NCI-H748 (cell line): ENCODE data around the gene TRPM4.
A peak's percentile ranks its signal among the peaks of the same experiment; 100 is the strongest.
"Not testable (repeated sequence)": the region's sequence is repeated elsewhere in the genome, so short reads cannot be mapped to it uniquely, and the experiment has no call there.

ENCODE experiments used
- DNase-seq: peaks from one replicate; lab custom pipeline; 2025; ENCODE audit not compliant: unreplicated experiment; lab: John Stamatoyannopoulos, UW

TRPM4 gene

DNA sequence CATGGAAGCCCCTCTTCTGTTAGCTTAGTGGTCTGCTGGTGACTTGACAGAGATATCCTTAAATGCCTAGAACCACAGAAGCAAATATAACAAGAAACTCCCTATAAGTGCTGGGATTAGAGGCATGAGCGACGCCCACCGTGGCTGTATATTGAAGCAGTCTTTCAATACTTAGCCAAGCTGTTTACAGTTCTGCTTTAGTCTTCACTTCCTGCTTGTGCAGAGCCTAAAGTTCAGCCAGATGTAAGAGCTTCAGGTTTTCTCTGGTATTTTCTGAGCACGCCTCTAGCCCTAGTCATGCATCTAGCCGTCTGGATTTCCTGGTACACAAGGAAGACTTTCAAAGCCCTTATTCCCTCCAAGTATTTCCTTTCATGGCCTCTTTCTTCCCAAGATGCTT lies 28.5 kb downstream of the TRPM4 start:
- DNase-seq, result no peak

DNA sequence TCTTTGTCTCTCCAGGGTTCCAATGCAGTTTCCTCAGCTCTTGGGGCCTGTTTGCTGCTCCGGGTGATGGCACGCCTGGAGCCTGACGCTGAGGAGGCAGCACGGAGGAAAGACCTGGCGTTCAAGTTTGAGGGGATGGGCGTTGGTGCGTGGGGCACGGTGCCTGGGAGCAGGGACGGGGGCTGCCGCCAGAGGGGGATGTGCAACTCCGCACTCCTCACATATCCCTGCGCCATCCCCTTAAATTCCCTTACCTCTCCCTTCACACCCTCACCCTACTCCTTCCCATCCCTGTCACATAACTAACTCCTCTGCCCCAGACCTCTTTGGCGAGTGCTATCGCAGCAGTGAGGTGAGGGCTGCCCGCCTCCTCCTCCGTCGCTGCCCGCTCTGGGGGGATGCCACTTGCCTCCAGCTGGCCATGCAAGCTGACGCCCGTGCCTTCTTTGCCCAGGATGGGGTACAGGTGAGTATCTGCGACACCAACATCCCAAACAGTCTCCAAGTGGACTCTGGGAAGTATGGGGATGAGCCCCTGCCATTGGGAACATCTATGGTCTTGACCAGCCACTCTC lies 31.1 kb downstream of the TRPM4 start:
- DNase-seq, result no peak

DNA sequence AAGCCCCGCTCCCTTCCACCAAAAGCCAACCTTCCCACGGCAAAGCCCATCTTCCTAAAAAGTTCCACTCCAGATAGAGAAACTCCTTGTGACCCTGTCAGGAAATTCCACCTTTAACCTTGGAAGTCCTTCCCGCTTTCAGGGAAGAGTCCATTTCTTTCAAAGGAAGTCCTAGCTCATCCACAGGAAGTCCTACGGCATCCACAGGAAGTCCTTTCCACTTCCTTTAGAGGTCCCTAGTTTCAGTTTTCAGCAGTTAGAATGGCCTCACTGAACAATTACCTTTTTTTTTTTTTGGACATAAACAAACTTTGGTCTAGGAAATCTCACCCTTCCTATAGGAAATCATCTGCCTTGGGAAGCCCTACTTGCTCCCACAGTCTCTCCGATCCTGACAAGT lies 31.7 kb downstream of the TRPM4 start:
- DNase-seq, result no peak

DNA sequence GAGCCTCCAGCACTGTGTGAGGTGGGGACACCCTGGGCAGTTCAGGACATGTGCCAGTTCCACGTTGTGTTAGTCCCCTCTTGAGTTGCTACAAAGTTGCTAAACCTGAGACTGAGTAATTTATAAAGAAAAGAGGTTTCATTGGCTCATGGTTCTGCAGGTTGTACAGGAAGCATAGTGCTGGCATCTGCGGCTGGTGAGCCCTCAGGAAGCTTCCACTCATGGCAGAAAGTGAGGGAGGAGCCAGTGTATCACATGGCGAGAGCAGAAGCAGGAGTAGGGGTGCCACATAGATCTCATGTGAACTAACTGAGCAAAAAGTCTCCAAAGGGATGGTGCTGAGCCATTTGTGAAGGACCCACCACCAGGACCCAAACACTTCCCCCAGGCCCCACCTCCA lies 33.2 kb downstream of the TRPM4 start:
- no peak for DNase-seq

DNA sequence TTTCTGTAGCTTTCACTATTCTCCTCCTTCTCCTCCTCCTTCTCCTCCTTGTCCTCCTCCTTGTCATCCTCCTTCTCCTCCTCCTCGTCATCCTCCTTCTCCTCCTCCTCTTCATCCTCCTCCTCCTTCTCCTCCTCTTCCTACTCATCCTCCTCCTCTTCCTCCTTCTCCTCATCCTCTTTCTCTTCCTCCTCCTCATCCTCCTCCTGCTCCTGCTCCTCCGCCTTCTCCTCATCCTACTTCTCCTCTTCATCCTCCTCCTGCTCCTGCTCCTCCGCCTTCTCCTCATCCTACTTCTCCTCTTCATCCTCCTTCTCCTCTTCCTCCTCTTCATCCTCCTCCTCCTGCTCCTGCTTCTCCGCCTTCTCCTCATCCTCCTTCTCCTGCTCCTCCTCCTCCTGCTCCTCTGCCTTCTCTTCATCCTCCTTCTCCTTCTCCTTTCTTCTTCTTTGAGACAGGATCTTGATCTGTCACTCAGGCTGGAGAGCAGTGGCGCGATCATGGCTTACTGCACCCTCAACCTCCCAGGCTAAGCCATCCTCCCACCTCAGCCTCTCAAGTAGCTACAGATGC lies 36.3 kb downstream of the TRPM4 start:
- no peak for DNase-seq

DNA sequence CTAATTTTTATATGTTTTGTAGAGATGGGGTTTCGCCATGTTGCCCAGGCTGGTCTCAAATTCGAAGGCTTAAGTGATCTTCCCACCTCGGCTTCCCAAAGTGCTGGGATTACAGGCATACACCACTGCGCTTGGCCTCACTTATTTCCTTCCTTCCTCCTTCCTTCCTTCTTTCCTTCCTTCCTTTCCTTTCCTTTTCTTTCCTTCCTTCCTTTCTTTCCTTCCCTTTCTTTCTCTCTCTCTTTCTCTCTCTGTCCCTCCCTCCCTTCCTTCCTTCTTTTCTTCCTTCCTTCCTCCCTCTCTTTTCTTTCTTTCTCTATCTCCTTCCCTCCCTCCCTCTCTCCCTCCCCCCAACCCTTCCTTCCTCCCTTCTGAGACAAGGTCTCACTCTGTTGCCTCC lies 36.8 kb downstream of the TRPM4 start:
- DNase-seq, result no peak

DNA sequence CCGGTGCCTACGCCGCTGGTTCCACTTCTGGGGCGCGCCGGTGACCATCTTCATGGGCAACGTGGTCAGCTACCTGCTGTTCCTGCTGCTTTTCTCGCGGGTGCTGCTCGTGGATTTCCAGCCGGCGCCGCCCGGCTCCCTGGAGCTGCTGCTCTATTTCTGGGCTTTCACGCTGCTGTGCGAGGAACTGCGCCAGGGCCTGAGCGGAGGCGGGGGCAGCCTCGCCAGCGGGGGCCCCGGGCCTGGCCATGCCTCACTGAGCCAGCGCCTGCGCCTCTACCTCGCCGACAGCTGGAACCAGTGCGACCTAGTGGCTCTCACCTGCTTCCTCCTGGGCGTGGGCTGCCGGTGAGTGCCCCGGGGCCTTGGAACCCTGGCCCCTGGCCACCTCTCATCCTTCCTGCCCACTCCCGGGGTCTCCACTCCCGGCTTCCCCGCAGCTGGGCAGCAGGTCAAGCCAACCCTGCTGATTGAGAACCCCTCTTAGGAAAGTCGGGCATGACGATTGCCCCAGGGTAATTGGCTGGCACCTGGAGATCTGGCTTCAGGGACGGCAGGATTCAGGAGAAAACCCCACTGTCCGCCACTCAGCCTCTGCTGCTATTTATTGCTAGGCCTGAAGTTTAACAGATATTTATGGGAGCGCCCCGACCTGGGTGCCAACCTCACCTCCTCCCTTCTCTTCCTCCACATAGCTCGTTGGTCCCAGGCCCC lies 39.1 kb downstream of the TRPM4 start:
- peak; percentile 40 for DNase-seq

DNA sequence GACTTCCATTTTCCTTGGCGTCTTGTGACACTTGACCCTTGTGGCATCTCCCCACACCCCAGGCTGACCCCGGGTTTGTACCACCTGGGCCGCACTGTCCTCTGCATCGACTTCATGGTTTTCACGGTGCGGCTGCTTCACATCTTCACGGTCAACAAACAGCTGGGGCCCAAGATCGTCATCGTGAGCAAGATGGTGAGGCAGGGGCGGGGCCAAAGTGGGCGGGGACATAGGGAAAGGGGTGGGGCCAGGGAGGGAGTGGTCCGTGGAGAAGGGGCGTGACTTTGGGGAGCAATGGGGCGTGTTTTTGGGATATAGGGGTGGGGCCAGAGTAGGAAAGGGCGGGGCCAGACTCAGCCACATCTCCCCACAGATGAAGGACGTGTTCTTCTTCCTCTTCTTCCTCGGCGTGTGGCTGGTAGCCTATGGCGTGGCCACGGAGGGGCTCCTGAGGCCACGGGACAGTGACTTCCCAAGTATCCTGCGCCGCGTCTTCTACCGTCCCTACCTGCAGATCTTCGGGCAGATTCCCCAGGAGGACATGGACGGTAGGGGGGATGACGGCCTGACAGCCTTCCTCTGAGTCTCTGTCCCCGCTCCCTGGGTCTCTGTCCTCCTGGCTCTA lies 42.8 kb downstream of the TRPM4 start:
- DNase-seq, result no peak

DNA sequence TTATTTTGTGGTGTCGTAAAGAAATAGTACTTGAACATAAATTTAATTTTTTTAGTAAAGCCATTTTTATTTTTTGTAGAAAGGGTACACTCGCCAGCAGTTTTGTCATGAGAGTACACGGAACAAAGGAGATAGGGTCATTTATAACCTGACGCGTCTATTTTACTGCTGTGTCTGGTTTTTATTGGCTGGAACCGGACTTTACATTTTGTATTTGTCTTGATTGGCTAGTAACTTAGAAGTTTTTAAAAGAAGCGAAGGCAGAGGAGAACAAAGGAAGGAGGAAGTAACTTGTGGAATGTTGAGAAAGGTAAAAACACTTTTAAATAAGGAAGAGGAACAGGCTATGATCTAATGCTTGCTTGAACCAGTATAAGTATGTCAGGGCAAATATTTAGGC lies 43.5 kb downstream of the TRPM4 start:
- no peak for DNase-seq

DNA sequence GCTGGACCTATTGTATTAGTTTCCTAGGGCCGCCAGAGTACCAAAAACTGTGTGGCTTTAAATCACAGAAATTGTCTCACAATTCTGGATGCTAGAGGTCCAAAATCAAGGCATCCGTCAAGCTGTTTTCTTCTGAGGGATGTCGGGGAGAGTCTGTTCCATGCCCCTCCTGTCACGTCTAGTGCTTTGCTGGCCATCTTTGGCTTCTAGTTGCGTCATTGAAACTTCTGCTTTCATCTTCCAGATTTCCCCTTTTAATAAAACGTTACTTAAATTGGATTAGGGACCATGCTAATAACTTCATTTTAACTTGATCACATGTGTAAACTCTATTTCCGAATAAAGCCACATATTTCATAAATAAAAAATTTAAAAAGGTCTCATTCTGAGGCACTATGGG lies 47.5 kb downstream of the TRPM4 start:
- no peak for DNase-seq

DNA sequence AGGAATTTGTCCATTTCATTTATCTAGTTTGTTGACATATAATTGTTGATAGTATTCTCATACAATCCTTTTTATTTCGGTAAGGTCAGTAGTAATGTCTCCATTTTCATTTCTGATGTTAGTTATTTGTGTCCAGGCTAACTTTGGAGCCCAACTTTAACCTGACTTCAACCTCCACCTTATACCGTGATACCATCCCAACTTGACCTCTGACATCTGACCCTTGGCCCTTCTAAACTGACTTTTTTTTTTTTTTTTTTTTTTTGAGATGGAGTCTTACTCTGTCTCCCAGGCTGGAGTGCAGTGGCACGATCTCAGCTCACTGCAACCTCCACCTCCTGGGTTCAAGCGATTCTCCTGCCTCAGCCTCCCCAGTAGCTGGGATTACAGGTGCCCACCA lies 51.9 kb downstream of the TRPM4 start:
- not testable (repeated sequence) for DNase-seq

DNA sequence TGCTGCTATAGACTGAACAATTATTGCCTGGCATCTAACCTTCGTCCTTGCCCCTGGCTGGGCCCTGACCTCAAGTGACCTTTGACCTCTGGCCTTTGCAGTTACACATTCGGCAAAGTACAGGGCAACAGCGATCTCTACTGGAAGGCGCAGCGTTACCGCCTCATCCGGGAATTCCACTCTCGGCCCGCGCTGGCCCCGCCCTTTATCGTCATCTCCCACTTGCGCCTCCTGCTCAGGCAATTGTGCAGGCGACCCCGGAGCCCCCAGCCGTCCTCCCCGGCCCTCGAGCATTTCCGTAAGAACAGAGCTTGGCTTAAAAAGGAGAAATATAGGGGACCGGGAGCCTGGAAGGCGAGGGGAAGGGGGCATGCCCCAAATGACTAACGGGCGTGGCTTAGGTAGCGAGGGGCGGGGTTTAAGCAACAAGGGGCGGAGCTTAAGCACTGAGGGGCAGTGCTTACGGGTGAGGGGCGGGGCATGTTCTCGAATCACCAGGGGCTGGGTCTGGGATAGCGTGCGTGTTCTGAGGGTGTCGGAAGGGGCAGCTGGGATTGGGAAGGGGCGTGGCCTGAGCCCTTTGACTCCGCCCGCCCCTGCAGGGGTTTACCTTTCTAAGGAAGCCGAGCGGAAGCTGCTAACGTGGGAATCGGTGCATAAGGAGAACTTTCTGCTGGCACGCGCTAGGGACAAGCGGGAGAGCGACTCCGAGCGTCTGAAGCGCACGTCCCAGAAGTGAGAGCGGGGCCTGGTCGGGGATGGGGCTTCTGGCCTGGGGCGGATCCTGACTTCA lies 52.7 kb downstream of the TRPM4 start:
- no peak for DNase-seq

DNA sequence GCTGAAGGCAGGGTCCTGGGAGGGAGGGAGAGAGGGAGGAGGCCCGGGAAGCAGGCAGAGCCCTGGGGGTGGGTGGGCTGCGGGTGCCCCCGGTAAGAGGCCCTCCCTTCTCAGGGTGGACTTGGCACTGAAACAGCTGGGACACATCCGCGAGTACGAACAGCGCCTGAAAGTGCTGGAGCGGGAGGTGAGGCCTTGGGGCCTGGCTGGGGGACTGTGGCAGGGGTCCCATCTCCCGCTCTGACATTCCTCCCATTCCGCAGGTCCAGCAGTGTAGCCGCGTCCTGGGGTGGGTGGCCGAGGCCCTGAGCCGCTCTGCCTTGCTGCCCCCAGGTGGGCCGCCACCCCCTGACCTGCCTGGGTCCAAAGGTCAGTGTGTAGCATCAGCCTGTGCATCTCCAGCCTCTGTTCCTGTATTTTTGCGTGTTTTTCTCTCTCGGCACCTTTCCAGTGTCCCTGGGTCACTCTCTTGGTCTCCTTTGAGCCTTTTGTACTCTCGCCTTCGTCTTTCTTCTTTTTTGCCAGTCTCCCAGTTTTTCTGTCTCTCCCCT lies 53.4 kb downstream of the TRPM4 start:
- no peak for DNase-seq

DNA sequence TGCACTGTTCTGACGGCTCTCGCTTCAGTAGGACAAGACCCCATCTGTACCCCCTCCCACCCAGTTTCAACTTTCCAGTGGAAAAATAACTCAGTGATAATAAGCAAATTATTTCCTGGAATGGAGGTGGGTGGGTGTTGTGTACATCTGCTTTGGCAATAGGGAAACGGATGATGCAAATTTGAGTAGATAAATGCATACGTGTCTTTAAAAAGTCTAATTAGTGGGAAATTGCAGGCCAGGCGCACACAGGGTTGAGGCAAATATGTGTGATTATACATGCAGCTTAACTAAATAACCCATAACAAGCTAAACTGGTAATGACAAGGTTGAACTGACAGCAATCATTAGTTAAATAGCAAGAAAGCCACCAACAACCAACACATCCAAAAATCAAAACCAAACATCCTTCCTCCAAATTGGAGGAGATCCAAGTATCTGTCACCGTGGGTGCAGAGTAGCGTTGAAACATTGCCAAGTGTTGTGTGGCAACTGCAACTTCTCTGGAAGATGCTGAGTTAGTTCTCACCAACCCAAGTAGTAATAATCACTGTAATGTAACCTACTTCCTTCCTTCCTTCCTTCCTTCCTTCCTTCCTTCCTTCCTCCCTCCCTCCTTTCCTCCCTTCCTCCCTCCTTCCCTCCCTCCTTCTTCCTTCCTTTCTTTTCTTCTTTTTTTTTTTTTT lies 54.6 kb downstream of the TRPM4 start:
- DNase-seq, result peak; percentile 37

DNA sequence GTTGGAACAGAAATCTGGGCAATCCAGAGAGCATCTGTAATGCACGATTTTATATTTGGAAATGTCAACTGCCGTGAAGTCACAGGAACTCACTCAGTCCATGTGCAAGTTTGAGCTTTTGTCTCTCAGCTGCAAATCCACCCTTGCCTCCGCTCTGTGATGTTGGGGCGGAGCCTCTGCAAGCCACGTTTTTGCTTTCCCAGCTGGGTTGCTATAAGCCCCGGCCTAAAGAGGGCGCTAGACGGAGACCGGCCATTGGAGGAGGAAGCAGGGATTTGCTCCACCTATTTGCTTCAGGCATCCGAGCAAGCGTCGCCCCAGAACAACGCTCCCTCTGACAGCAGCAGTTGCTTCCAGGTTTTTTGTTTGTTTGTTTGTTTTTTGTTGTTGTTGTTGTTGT lies 56.2 kb downstream of the TRPM4 start:
- no peak for DNase-seq

DNA sequence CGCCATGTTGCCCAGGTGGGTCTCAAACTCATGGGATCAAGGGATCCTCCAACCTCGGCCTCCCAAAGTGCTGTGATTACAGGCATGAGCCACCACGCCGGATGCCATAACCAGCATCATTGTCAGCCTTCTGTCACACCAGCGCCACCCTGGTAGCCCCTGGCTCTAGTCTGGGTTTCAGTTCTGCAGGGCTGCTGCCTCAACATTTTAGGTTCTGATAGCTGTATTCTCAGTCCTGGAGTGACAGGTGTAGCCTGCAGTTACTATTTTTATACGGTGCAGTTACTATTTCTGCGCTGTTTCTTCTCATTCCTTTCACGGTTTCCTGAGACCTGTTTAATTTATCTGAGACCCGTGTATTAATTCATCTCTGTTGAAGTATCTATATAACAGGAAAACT lies 57.1 kb downstream of the TRPM4 start:
- no peak for DNase-seq

DNA sequence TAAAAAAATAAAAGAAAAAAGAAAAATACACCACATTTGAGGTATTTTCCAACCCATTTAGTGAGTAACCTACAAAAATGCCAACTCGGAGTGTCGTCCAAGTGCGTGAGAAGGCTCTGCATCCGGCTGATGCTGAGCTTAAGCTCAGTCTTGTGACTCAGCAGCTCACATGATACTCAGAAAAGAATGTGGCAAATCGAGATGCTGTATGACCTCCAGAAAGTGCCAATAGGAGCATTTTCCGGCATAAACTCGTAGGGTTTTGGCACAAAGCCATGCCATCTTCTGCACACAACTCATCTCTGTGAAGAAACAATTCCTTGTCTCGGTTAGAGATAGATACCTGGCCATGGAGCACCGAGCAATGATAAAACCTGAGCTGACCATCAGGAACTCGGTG lies 58.5 kb downstream of the TRPM4 start:
- no peak for DNase-seq

DNA sequence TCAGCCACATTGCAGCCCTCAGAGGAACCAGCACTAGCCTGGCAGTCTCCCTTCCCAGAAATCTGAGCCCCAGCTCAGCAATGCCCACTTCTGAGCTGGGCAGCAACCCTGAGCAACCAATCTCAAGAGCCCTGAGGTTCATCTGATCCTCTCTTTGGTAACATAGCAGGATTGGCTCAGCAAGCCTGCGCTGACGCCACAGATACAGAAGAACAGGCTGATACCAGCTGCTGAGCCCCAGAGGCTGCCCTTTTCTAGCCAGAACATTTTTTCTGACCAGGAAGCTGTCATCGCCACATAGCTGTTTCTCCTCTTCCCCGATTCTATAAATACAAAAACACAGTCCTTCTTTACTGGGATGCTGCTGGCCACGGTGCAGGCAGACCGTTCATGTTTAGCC lies 59.8 kb downstream of the TRPM4 start:
- DNase-seq, result no peak

DNA sequence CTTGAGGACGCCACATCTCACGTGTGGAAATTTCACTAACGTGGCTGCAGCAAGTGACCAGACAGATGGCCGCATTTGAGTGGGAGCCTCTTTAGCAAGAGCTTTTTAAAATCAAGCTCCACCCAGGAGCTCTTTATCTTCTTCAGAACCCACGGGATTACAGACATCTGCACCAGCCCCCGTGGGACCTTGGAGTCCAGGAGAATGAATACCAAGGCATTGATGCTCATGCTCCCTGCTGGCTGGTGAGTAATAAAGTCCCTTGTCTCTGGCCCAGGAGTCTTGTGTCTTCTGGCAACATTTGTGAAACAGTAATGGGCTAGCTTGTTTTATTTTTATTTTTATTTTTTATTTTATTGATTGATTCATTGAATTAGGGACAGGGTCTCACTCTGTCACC lies 64.4 kb downstream of the TRPM4 start:
- no peak for DNase-seq

DNA sequence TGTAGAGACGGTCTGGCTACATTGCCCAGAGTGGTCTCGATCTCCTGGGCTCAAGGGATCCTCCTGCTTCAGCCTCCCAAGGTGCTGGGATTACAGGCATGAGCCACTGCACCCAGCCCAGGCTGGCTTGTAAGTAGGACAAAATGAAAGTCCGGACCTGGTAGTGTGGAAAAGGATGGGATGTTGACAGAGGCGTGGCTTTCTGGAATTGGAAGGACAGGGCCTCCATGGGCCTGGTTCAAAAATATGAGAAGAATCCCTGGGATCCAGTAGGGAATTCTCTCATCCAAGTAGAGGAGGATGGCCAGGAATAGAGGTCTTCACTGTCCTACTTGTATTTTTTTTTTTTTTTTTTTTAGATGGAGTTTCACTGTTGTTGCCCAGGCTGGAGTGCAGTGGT lies 64.9 kb downstream of the TRPM4 start:
- DNase-seq, result no peak

DNA sequence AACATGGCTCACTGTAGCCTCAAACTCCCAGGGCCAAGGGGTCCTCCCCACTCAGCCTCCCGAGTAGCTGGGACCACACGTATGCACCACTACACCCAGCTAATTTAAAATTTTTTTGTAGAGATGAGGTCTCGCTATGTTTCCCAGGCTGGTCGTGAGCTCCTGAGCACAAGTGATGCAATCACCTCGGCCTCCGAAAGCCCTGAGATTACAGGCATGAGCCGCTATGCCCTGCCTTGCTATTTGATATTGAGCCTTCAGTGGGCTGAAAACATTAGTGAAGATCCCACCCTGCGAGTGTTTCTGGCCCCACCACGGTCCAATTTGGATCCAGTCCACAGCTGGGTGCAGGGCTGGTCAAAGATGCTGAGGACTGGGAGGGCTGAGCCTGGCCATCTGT lies 65.9 kb downstream of the TRPM4 start:
- DNase-seq, result no peak
